Measurements from ENCODE around the gene PLA2G4E. TPM values are rescaled to one million over a fixed set of nuclear protein-coding genes. Genes with fewer than 3 reads are reported as not detected.

The PLA2G4E gene
- total RNA-seq, 1 donor from 2014 or later = not detected

DNA sequence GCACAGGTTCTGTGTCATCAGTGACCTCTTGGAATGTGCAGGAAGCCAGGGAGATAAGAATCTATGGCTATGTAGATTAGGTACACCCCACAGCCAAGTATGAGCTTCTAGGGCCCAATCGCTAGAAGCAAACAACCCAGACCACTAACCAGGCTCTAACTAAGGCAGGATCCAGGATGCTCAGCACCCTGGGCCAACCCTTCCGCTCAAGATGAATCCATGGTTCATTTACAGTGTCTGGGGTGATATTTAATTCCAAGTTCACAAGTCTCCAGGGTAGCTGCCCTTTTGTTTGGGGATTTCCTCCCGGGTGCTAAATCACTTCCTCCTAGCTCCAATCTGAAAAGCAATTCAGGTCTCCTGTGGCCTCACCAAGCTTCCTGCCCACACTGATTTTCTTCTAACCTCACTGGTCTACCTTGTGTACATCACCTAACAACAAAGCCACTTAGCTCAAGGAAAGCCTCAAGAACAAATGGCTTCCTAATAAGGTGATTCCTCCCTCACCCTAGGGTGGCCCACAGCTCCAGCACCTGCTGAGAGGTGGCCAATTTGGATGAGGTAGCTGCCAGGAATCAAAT, 50.9 kb downstream of the PLA2G4E start:
- intact Hi-C loops (cut with micrococcal nuclease) = loop anchor here (5.0 kb wide), 3 partner anchors 302 to 522 kb away; partner anchors contain the start of genes GANC, ITPKA, TMEM87A and ZNF106
- DNase-seq (no peak), ATAC-seq (ENCODE audit: low read depth) (peak; percentile 2)
- H3K9me3 Mint-ChIP-seq = no peaks in the 10 kb centered on the region
- POLR2A ChIA-PET = interaction anchor here (0.6 to 8.2 kb wide), 10 partner anchors 17 to 1200 kb away, joined by 3 to 92 read pairs (median 8); partner anchors contain the start of genes C15orf62 and MAPKBP1
- peaks cover 3% of the 10 kb centered on the region for H3K27me3 Mint-ChIP-seq
- peaks cover 6% of the 10 kb centered on the region for H3K36me3 Mint-ChIP-seq (ENCODE audit: low read depth)
- peak overlapping the region; percentile 76 for H3K27ac Mint-ChIP-seq
- H3K4me3 Mint-ChIP-seq = peak overlapping the region; percentile 91
- CTCF ChIA-PET = interaction anchor here (0.8 to 1.9 kb wide), 6 partner anchors 16 to 197 kb away, joined by 3 to 7 read pairs (median 4); partner anchors contain the start of gene MAPKBP1
- H3K4me1 Mint-ChIP-seq = peaks cover 65% of the 10 kb centered on the region
- TF ChIP-seq, protein P1, sequence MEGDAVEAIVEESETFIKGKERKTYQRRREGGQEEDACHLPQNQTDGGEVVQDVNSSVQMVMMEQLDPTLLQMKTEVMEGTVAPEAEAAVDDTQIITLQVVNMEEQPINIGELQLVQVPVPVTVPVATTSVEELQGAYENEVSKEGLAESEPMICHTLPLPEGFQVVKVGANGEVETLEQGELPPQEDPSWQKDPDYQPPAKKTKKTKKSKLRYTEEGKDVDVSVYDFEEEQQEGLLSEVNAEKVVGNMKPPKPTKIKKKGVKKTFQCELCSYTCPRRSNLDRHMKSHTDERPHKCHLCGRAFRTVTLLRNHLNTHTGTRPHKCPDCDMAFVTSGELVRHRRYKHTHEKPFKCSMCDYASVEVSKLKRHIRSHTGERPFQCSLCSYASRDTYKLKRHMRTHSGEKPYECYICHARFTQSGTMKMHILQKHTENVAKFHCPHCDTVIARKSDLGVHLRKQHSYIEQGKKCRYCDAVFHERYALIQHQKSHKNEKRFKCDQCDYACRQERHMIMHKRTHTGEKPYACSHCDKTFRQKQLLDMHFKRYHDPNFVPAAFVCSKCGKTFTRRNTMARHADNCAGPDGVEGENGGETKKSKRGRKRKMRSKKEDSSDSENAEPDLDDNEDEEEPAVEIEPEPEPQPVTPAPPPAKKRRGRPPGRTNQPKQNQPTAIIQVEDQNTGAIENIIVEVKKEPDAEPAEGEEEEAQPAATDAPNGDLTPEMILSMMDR (IDR thresholded peaks at IDR 0.05) = no peak

DNA sequence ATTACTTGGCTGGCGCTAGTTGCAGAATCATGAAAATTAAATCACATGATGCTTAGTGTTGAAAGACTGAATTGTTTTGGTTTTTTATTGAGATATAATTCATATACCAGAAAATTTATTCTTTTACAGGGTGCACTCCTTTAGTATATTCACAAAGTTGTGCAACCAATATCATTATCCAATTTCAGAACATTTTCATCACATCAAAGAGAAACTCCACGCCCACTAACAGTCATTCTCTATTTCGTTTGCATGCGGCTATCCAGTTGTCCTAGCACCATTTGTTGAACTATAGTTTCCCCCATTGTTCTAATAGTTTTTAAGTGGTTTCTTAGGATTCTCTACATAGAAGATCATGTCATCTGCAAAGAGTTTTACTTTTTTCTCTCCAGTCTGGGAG, 52.1 kb downstream of the PLA2G4E start:
- Mint-ChIP-seq H3K4me1 (peaks cover 65% of the 10 kb centered on the region), H3K4me3 (no peak overlapping the region), H3K36me3 (ENCODE audit: low read depth) (peaks cover 6% of the 10 kb centered on the region), H3K27me3 (no peaks in the 10 kb centered on the region), H3K9me3 (no peaks in the 10 kb centered on the region), H3K27ac (peak overlapping the region; percentile 68)
- TF ChIP-seq, protein P1 (IDR thresholded peaks at IDR 0.05) = no peak
- CTCF ChIA-PET = interaction anchor here (1.6 kb wide), 1 partner anchor 47 kb away, joined by 3 read pairs; no protein-coding TSS in a partner anchor
- DNase-seq (no peak), ATAC-seq (ENCODE audit: low read depth) (no peak)
- POLR2A ChIA-PET = interaction anchor here (1.4 to 8.2 kb wide), 2 partner anchors 39 to 1198 kb away, joined by 3 to 92 read pairs; partner anchors contain the start of gene C15orf62
- intact Hi-C loops (cut with micrococcal nuclease) = loop anchor here (1.0 kb wide), 1 partner anchor 140 kb away; the partner anchor contains the start of gene JMJD7

DNA sequence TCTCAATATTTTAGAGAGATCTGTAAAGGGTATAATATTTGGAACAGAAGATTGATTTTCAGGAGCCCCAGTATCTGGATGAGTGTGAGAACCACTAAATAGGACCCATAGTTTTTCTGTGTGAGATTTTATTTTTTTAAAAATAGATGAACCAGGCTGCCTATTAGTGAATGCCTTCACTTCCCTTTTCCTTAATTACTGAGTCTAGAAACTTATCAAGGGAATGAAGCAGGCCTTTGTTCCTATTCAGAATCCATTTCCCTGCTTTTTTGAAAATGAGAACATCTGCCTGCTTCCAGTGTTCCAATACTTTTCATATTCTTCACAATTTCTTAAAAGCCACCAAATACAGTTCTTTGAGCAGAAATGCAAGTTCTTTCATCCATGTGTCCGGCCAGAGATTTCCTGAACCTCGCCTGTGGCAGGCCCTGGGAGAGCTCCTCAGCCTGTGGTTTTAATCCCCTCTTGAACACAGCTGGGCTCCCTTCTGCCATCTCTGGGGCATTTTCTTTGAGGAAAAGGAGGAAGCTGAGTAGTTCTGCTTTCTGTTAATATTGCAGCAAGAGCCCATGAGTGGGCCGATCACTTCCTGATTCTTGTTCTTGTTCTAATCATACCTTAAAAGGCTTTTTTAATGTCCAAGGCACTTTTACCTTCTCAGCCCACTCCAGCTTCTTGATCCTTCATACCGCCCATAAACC, 53.2 kb downstream of the PLA2G4E start:
- POLR2A ChIA-PET = interaction anchor here (0.5 to 8.2 kb wide), 8 partner anchors 10 to 1378 kb away, joined by 3 to 92 read pairs (median 4); partner anchors contain the start of gene MGA

DNA sequence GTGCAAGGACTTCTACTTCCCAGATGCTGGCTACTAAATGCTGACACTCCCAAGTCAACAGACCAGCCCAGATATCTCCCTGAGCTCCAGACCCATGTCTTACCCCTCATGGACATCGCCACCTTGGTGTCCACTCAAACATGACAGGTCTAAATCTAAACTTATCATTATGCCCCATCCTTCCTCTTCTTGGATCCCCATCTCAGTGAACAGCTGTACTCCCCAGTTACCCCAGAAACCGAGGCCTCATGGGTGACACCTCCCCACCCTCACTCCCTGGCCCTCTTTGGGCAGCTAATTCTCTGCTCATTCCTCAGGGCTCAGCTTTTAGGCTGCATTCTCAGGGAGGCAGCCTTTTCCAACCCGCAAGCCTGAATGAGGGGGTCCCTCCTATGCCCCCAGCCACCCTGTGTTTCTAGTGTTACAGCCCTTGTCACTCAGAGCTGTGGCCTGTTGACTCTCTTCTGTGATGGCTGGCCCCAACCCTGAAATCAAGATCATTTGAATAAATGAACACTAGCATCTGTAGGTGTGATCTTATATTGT, 53.8 kb downstream of the PLA2G4E start:
- POLR2A ChIA-PET = interaction anchor here (0.7 to 8.2 kb wide), 5 partner anchors 10 to 51 kb away, joined by 3 to 92 read pairs (median 5); no protein-coding TSS in a partner anchor
- Mint-ChIP-seq H3K27ac (peak overlapping the region; percentile 94), H3K4me1 (peaks cover 56% of the 10 kb centered on the region), H3K36me3 (ENCODE audit: low read depth) (peaks cover 2% of the 10 kb centered on the region), H3K9me3 (no peaks in the 10 kb centered on the region), H3K27me3 (no peaks in the 10 kb centered on the region), H3K4me3 (peak overlapping the region; percentile 17)
- CTCF ChIA-PET = interaction anchor here (1.0 to 1.5 kb wide), 2 partner anchors 22 to 62 kb away, joined by 3 to 4 read pairs; no protein-coding TSS in a partner anchor
- DNase-seq = no peak
- intact Hi-C loops (cut with micrococcal nuclease) = no loop called here
- TF ChIP-seq, protein P1 (IDR thresholded peaks at IDR 0.05) = no peak
- no peak for ATAC-seq (ENCODE audit: low read depth)

More for the DNA sequence above, 53.2 kb downstream of the PLA2G4E start:
- TF ChIP-seq, protein P1 (IDR thresholded peaks at IDR 0.05) = no peak
- ATAC-seq (ENCODE audit: low read depth) (peak; percentile 16), DNase-seq (no peak)
- Mint-ChIP-seq H3K9me3 (no peaks in the 10 kb centered on the region), H3K27ac (peak overlapping the region; percentile 94), H3K4me3 (peak overlapping the region; percentile 75), H3K4me1 (peaks cover 59% of the 10 kb centered on the region), H3K27me3 (no peaks in the 10 kb centered on the region), H3K36me3 (ENCODE audit: low read depth) (peaks cover 4% of the 10 kb centered on the region)
- CTCF ChIA-PET = interaction anchor here (1.0 to 1.6 kb wide), 3 partner anchors 21 to 63 kb away, joined by 3 to 4 read pairs (median 4); no protein-coding TSS in a partner anchor
- intact Hi-C loops (cut with micrococcal nuclease) = loop anchor here (1.0 kb wide), 1 partner anchor 139 kb away; the partner anchor contains the start of gene JMJD7
